ENCODE measurements around the gene SCRN2.

SCRN2 gene

GRCh38 chr17:47820033-47820789 lies 20.9 kb downstream of the SCRN2 start:
- DNase-seq = no peak

GRCh38 chr17:47819475-47819874 lies 21.6 kb downstream of the SCRN2 start:
- no peak for DNase-seq

GRCh38 chr17:47818002-47818695 lies 22.9 kb downstream of the SCRN2 start:
- no peak for DNase-seq

GRCh38 chr17:47816947-47817346 lies 24.1 kb downstream of the SCRN2 start:
- DNase-seq = no peak

- DNase-seq = no peak
Measured at GRCh38 chr17:47816111-47816735, 24.9 kb downstream of the SCRN2 start.

GRCh38 chr17:47815106-47815918 lies 25.8 kb downstream of the SCRN2 start:
- no peak for DNase-seq

- DNase-seq = no peak
Measured at GRCh38 chr17:47813512-47814031, 27.5 kb downstream of the SCRN2 start.

GRCh38 chr17:47813077-47813476 lies 28.0 kb downstream of the SCRN2 start:
- DNase-seq = no peak

- no peak for DNase-seq
Measured at GRCh38 chr17:47812146-47812920, 28.7 kb downstream of the SCRN2 start.

- DNase-seq = no peak
Measured at GRCh38 chr17:47811709-47812108, 29.4 kb downstream of the SCRN2 start.

- DNase-seq = no peak
Measured at GRCh38 chr17:47810901-47811635, 30.0 kb downstream of the SCRN2 start.

- DNase-seq = no peak
Measured at GRCh38 chr17:47810200-47810821, 30.8 kb downstream of the SCRN2 start.

GRCh38 chr17:47808830-47809480 lies 32.1 kb downstream of the SCRN2 start:
- no peak for DNase-seq

- DNase-seq = no peak
Measured at GRCh38 chr17:47808036-47808829, 32.8 kb downstream of the SCRN2 start.

GRCh38 chr17:47807421-47807820 lies 33.7 kb downstream of the SCRN2 start:
- no peak for DNase-seq

GRCh38 chr17:47806913-47807255 lies 34.2 kb downstream of the SCRN2 start:
- DNase-seq = no peak

- no peak for DNase-seq
Measured at GRCh38 chr17:47806026-47806912, 34.8 kb downstream of the SCRN2 start.

- no peak for DNase-seq
Measured at GRCh38 chr17:47804461-47804860, 36.6 kb downstream of the SCRN2 start.
